Measurements from ENCODE around the gene NCOA7.

DNA sequence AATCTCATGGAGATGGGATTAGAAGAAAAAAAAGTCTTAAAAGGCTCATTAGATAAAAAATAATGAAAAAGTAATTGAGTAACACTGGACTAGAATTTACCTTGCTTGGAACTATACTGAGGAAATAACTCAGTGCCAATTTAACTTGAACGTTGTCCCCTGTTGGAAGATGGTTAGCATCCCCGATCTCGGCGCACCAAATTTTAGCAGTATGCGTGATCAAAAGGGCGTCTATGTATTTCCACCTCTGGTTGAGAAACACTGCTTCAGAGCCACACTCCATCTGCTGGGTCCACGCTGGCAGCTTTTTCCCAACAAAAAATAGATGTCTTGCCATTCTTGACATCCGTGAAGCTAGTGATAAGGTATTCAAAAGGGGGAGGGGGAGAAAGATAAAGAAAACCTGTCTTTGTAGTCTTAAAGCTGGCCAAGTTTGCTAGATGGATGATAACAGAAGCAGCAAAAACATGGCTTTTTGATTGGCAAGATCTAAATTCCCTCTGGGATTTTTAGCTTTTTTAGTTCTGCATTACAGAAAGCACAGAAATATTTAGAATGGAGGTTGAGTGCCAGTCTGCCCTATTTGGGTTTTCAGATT lies 172.2 kb downstream of the NCOA7 start:
- TF ChIP-seq CTCF (IDR thresholded peaks at IDR 0.05) (no peak), POLR2A (IDR thresholded peaks at IDR 0.05) (no peak)

Measured in testis (tissue), 2 donors.